Effector memory CD8-positive, alpha-beta T cell (primary cell): Measurements from ENCODE around the gene RILPL1.
"Not testable (repeated sequence)": the region's sequence is repeated elsewhere in the genome, so short reads cannot be mapped to it uniquely, and the experiment has no call there.

Source experiments
- ATAC-seq: fragments of 150-1000 bp; cut with Tn5 transposase; replicated peaks from 2 replicates; pipeline ENCODE4 v1.10.0; 2021; ENCODE audit warnings: mild to moderate bottlenecking, moderate library complexity
- DNase-seq, 3 experiments: peaks; one replicate each; pipeline ENCODE4 v3.0.0; 2021
- H3K27ac Mint-ChIP-seq, 2 donors: one replicate each; pipeline ENCODE4 v1.8.0; 2022; ENCODE audit warnings: mild to moderate bottlenecking in 2 of 2, mixed read lengths in 2 of 2, moderate library complexity in 2 of 2
- H3K27me3 Mint-ChIP-seq, 2 donors: one replicate each; pipeline ENCODE4 v1.8.0; 2022; ENCODE audit warnings: mixed read lengths in 2 of 2
- H3K36me3 Mint-ChIP-seq: one replicate; pipeline ENCODE4 v1.8.0; 2022; ENCODE audit warnings: mild to moderate bottlenecking, moderate library complexity, mixed read lengths; ENCODE audit not compliant: insufficient read depth
- H3K4me1 Mint-ChIP-seq, 2 donors: one replicate each; pipeline ENCODE4 v1.8.0; 2022; ENCODE audit warnings: low read depth in 2 of 2, mixed read lengths in 2 of 2
- H3K4me3 Mint-ChIP-seq, 2 donors: one replicate each; pipeline ENCODE4 v1.8.0; 2022; ENCODE audit warnings: mild to moderate bottlenecking in 2 of 2, mixed read lengths in 2 of 2, moderate library complexity in 2 of 2
- H3K9me3 Mint-ChIP-seq, 2 donors: one replicate each; pipeline ENCODE4 v1.8.0; 2022; ENCODE audit warnings: mixed read lengths in 2 of 2

Gene RILPL1

GRCh38 chr12:123523518-123523917 lies 10.0 kb downstream of the RILPL1 start:
- peaks cover 14% of the 10 kb centered on the region for H3K36me3 Mint-ChIP-seq
- no peaks in the 10 kb centered on the region for H3K9me3 Mint-ChIP-seq
- DNase-seq (no peak), ATAC-seq (no peak)
- no peaks in the 10 kb centered on the region for H3K27me3 Mint-ChIP-seq
- peaks cover 0 to 5% of the 10 kb centered on the region in 2 donors for H3K4me1 Mint-ChIP-seq
- no peak overlapping the region for H3K27ac Mint-ChIP-seq
- no peak overlapping the region for H3K4me3 Mint-ChIP-seq

- ATAC-seq (no peak), DNase-seq (no peak)
- H3K4me1 Mint-ChIP-seq: peaks cover 0 to 5% of the 10 kb centered on the region in 2 donors
- H3K9me3 Mint-ChIP-seq: no peaks in the 10 kb centered on the region
- no peak overlapping the region for H3K4me3 Mint-ChIP-seq
- peaks cover 19% of the 10 kb centered on the region for H3K36me3 Mint-ChIP-seq
- no peak overlapping the region for H3K27ac Mint-ChIP-seq
- no peaks in the 10 kb centered on the region for H3K27me3 Mint-ChIP-seq
Measured at GRCh38 chr12:123522164-123522563, 11.4 kb downstream of the RILPL1 start.

DNA sequence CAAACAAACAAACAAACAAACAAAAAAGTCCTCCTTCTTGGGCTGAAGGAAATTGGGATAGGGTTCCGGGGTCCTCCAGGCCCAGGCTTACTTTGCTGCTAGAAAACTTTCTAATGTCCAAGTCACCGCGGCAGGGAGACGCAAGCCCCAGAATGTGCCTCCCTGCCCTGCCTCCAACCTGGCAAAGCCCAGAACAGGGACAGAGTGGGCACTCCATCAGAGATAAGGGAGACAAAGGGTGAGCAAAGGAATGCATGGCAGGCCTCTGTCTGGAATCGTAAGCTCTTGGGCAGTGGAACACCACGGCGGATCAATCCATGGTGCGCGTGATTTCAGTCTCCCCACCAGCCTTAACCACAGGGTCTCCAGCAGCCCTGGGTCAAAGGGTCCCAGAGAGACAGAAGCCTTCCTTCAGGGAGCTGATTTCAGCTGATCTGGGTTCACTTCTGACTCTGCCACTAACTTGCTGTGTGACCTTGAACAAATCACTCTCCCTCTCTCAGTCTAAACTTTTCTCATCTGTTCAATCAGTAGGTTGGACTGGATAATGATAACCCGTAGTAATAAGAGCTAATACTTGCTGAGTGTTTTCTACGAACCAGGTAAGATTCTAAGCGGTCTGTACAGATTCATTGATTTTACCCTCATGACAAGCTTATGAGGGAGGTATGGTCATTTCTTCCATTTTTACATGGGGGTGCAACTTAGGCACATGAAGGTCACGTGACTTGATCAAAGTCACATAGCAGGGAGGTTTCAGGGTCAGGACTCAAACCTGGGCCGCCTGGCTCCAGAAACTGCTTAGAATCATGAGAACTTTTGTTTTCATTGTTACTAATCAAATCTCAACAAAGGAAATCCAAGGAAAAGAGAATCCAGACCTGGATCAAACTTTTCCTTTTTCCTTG lies 12.7 kb downstream of the RILPL1 start:
- no peaks in the 10 kb centered on the region for H3K27me3 Mint-ChIP-seq
- H3K4me3 Mint-ChIP-seq: no peak overlapping the region
- no peak for DNase-seq

GRCh38 chr12:123519141-123520001 lies 14.1 kb downstream of the RILPL1 start:
- H3K4me1 Mint-ChIP-seq: no peaks in the 10 kb centered on the region
- peaks cover 19% of the 10 kb centered on the region for H3K36me3 Mint-ChIP-seq
- ATAC-seq (no peak), DNase-seq (no peak)
- no peak overlapping the region for H3K4me3 Mint-ChIP-seq
- no peak overlapping the region for H3K27ac Mint-ChIP-seq
- no peaks in the 10 kb centered on the region for H3K9me3 Mint-ChIP-seq
- H3K27me3 Mint-ChIP-seq: no peaks in the 10 kb centered on the region

More for the DNA sequence above, 12.7 kb downstream of the RILPL1 start:
- peaks cover 19% of the 10 kb centered on the region for H3K36me3 Mint-ChIP-seq
- peaks cover 0 to 5% of the 10 kb centered on the region in 2 donors for H3K4me1 Mint-ChIP-seq
- no peak overlapping the region for H3K27ac Mint-ChIP-seq
- no peaks in the 10 kb centered on the region for H3K9me3 Mint-ChIP-seq
- ATAC-seq: no peak

- no peak overlapping the region for H3K4me3 Mint-ChIP-seq
Measured at GRCh38 chr12:123516216-123516780, 17.2 kb downstream of the RILPL1 start.

DNA sequence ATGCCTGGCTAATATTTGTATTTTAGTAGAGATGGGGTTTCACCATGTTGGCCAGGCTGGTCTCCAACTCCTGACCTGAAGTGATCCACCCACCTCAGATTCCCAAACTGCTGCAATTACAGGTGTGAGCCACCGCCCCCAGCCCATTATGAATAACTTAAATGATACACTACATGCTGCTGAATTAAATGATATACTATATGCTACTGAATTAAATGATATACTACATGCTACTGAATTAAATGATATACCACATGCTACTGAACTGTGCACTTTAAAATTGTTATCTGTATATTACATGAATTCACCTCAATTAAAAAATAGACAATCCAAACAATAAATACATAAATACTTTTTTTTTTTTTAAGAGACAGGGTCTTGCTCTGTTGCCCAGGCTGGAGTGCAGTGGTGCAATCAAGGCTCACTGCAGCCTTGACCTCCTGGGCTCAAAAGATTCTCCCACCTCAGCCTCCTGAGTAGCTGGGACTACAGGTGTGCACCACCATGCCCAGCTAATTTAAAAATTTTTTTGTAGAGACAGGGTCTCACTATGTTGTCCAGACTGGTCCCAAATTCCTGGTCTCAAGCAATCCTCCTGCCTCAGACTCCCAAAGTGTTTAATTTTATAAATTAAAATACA lies 18.8 kb downstream of the RILPL1 start:
- H3K36me3 Mint-ChIP-seq: peaks cover 12% of the 10 kb centered on the region
- not testable (repeated sequence) for H3K4me3 Mint-ChIP-seq, H3K4me1 Mint-ChIP-seq, H3K27me3 Mint-ChIP-seq, H3K9me3 Mint-ChIP-seq, H3K27ac Mint-ChIP-seq, ATAC-seq, DNase-seq

More at GRCh38 chr12:123516216-123516780, 17.2 kb downstream of the RILPL1 start:
- Mint-ChIP-seq H3K4me1 (no peaks in the 10 kb centered on the region), H3K27me3 (no peaks in the 10 kb centered on the region), H3K9me3 (no peaks in the 10 kb centered on the region), H3K27ac (no peak overlapping the region), H3K36me3 (peaks cover 13% of the 10 kb centered on the region)
- no peak for DNase-seq
- no peak for ATAC-seq

DNA sequence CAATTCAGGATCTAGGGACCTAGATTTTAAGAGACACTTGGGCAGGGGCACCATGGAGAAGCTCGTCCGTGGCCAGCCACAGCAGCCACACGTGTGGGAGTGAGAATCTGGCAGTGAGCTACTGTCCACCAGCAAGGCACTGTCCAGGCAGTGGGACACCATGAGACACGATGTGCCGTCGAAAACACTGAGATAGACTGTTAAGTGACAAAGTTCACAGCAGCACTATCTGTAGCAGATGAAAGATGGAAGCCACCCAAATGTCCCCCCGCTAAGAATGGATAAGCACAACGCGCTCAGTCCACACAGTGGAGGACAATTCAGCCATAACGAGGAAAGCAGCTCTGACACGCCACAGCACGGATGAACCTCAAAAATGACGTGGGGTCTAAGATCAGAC lies 19.7 kb downstream of the RILPL1 start:
- Mint-ChIP-seq H3K4me3 (no peak overlapping the region), H3K27me3 (no peaks in the 10 kb centered on the region), H3K4me1 (no peaks in the 10 kb centered on the region), H3K36me3 (peaks cover 8% of the 10 kb centered on the region), H3K9me3 (no peaks in the 10 kb centered on the region), H3K27ac (no peak overlapping the region)
- DNase-seq (no peak), ATAC-seq (no peak)

DNA sequence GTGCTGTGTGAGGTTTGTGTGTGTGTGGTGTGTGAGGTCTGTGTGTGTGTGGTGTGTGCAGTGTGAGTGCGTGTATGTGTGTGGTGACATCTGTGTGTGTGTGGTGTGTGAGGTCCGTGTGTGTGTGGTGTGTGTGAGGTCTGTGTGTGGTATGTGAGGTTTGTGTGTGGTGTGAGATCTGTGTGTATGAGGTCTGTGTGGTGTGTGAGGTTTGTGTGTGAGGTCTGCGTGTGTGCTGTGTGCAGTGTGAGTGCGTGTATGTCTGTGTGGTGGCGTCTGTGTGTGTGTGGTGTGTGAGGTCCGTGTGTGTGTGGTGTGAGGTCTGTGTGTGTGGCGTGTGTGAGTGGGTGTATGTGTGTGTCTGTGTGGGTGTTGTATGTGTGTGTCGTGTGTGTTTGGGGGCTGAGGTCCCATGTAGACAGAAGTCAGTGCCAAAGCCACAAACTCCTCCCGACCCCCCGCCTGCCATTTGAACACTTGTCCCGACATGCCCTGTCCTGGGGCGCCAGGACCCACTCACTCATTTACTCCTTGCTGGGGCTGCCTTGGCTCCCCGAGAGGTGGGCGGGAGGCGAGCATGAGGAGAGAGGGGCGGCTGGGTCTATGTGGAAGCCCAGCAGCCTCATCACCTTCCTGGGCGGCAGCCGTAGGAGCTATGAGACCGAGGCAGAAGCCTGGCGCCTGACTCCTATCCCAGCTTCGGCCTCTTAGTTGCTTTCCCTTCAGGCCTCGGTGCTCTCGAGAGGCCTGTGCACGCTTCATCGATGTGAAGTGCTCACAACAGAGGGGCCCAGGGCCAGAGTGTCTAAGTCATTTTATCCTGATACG lies 20.5 kb downstream of the RILPL1 start:
- no peaks in the 10 kb centered on the region for H3K9me3 Mint-ChIP-seq
- H3K4me1 Mint-ChIP-seq: no peaks in the 10 kb centered on the region
- no peak for ATAC-seq
- no peak overlapping the region for H3K4me3 Mint-ChIP-seq
- no peaks in the 10 kb centered on the region for H3K27me3 Mint-ChIP-seq
- peaks cover under 1% of the 10 kb centered on the region for H3K36me3 Mint-ChIP-seq
- no peak for DNase-seq
- no peak overlapping the region for H3K27ac Mint-ChIP-seq

DNA sequence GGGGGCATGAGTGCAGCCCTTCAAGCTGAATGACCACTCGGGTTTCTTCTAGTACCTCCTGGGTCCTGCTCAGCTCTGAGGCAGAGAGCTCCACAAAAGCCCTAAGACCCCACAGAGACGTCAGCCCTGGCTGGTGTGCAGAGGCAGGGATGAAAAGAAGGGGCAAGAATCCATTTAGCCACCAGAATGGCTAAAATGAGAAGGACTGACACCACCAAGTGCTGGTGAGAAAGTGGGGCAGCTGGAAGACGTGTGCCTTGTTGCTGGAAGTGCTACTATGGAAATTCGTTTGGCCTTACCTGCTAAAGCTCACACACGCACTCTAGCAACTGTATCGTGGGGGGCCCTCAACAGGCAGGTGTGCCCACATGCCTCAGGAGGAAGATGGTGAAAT lies 26.7 kb downstream of the RILPL1 start:
- H3K9me3 Mint-ChIP-seq: no peaks in the 10 kb centered on the region
- H3K36me3 Mint-ChIP-seq: no peaks in the 10 kb centered on the region
- no peak overlapping the region for H3K27ac Mint-ChIP-seq
- ATAC-seq: no peak
- H3K4me3 Mint-ChIP-seq: no peak overlapping the region
- H3K27me3 Mint-ChIP-seq: no peaks in the 10 kb centered on the region
- no peak for DNase-seq
- no peaks in the 10 kb centered on the region for H3K4me1 Mint-ChIP-seq

DNA sequence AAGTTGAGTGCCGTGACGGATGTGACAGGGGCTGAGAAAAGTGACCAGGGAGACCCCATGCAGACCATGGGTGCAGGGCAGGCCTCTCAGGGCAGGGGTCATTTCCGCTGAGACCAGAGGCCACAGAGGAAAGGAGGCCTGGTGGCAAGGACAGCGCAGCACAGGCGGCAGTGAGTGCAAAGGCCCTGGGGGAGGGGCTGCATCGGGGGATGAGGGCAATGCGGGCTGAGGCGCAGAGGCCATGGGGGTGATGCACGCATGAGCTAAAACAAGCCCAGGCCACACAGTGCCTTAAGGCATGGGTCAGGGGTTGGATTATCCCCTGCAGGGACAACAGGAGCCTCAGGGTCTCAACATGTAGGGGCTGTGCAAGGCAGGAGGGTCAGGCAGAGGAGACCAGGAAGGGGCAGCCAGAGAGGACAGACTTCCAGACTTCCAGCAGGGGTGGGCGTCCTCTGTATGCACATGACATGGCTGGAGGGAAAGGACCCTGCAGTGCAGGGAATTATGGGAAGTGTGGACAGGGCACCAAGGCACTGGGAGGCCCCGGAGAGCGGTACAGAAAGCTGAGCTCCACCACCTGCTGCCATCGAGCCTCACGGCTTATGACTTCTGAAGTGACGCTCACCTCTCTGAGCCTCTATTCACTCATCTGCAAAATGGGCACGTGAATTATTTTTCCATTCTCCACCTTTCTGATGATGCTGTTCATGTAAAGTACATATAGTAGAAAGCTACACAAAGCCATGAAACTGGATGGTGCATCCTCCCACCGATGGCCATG lies 27.3 kb downstream of the RILPL1 start:
- ATAC-seq (no peak), DNase-seq (no peak)
- Mint-ChIP-seq H3K27ac (no peak overlapping the region), H3K9me3 (no peaks in the 10 kb centered on the region), H3K36me3 (no peaks in the 10 kb centered on the region), H3K4me1 (no peaks in the 10 kb centered on the region), H3K4me3 (no peak overlapping the region), H3K27me3 (no peaks in the 10 kb centered on the region)

DNA sequence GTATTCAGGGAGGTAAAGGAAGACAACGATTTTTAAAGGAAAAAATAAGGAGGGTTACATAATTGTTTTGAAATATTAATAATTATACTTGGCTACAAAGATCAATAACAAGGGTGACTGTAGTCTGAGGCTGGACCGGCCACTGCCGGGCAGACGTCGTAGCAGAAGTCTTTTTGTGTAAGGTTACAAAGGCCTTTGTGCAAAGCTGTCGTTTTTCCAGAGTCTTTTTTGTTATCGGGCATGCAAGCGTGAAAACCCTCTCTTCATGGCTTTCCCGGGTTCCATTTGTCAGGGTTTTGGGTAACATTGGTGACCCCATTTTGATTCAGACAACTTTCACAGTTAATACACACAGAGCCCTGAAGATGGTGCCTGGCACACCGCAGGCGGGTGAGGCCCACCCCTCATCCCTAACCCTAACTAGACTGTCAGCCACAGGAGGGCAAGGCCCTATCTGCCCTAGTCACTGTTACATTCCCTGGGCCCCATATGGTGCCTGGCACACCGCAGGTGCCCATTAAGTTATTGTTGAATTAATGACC lies 31.3 kb downstream of the RILPL1 start:
- Mint-ChIP-seq H3K27me3 (no peaks in the 10 kb centered on the region), H3K4me3 (no peak overlapping the region), H3K36me3 (no peaks in the 10 kb centered on the region), H3K27ac (no peak overlapping the region), H3K9me3 (no peaks in the 10 kb centered on the region), H3K4me1 (no peaks in the 10 kb centered on the region)
- DNase-seq: no peak
- no peak for ATAC-seq

DNA sequence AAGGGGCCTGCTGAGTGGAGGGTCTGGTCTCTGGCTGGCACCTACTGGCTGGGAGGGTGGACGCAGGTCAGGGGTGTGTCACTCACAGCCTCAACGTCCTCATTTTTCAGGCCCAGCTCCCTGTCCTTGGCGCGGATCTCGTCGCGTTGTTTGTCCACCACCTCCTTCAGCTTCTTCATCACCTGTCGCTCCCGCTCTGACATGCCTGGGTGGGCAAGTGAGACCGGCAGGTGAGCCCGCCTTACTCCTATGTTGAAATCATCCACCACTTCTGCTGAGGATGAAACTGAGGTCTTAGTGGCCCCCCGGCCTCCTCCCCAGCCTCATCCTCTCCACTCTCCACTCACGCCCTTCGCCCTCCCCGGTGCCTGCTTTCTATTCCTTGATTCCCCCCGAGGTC lies 34.2 kb downstream of the RILPL1 start:
- Mint-ChIP-seq H3K27ac (no peak overlapping the region), H3K4me3 (no peak overlapping the region), H3K27me3 (no peaks in the 10 kb centered on the region), H3K9me3 (no peaks in the 10 kb centered on the region), H3K36me3 (peaks cover 4% of the 10 kb centered on the region), H3K4me1 (no peaks in the 10 kb centered on the region)
- ATAC-seq (no peak), DNase-seq (no peak)
